Chondrocyte (in vitro differentiated cells): ENCODE measurements around the gene PALM. TPM values are rescaled to one million over a fixed set of nuclear protein-coding genes. Genes with fewer than 3 reads are reported as not detected.

Experiments
- DNase-seq: peaks from one replicate; pipeline ENCODE4 v3.0.0; 2021; ENCODE audit warnings: mixed read lengths, low spot score
- H3K27ac Mint-ChIP-seq: one replicate; pipeline ENCODE4 v1.8.0; 2021; ENCODE audit warnings: mild to moderate bottlenecking, moderate library complexity, mixed read lengths; ENCODE audit not compliant: unreplicated experiment
- H3K27me3 Mint-ChIP-seq: 2 replicates; pipeline ENCODE4 v1.8.0; 2021; ENCODE audit warnings: low read depth, mixed read lengths
- H3K36me3 Mint-ChIP-seq: 2 replicates; pipeline ENCODE4 v1.8.0; 2021; ENCODE audit warnings: low read depth, mixed read lengths
- H3K4me1 Mint-ChIP-seq: 2 replicates; pipeline ENCODE4 v1.8.0; 2021; ENCODE audit warnings: low read depth, mild to moderate bottlenecking, mixed read lengths
- H3K4me3 Mint-ChIP-seq: one replicate; pipeline ENCODE4 v1.8.0; 2021; ENCODE audit warnings: mild to moderate bottlenecking, moderate library complexity, mixed read lengths; ENCODE audit not compliant: unreplicated experiment
- H3K9me3 Mint-ChIP-seq: 2 replicates; pipeline ENCODE4 v1.8.0; 2021; ENCODE audit warnings: low read depth, mixed read lengths
- total RNA-seq: library from RNA; stranded (reverse); gene quantifications from 3 replicates; pipeline ENCODE4 v1.2.1, GENCODE V29; 2021
- TF ChIP-seq, protein P1 (sequence below): fragments of 200-600 bp; sonication (generic); IDR thresholded peaks from 2 replicates; pipeline ENCODE4 v1.5.0; 2021; ENCODE audit warnings: antibody characterized with exemption, mild to moderate bottlenecking, moderate library complexity

The PALM gene
- total RNA-seq, 1 donor from 2014 or later: 182 TPM

GRCh38 chr19:722553-723101 lies 13.9 kb downstream of the PALM start:
- H3K4me1 Mint-ChIP-seq: peaks cover 30% of the 10 kb centered on the region
- H3K27ac Mint-ChIP-seq: peak overlapping the region; percentile 27
- no peaks in the 10 kb centered on the region for H3K9me3 Mint-ChIP-seq
- H3K4me3 Mint-ChIP-seq: no peak overlapping the region
- peaks cover 6% of the 10 kb centered on the region for H3K36me3 Mint-ChIP-seq
- DNase-seq: no peak
- TF ChIP-seq, protein P1, sequence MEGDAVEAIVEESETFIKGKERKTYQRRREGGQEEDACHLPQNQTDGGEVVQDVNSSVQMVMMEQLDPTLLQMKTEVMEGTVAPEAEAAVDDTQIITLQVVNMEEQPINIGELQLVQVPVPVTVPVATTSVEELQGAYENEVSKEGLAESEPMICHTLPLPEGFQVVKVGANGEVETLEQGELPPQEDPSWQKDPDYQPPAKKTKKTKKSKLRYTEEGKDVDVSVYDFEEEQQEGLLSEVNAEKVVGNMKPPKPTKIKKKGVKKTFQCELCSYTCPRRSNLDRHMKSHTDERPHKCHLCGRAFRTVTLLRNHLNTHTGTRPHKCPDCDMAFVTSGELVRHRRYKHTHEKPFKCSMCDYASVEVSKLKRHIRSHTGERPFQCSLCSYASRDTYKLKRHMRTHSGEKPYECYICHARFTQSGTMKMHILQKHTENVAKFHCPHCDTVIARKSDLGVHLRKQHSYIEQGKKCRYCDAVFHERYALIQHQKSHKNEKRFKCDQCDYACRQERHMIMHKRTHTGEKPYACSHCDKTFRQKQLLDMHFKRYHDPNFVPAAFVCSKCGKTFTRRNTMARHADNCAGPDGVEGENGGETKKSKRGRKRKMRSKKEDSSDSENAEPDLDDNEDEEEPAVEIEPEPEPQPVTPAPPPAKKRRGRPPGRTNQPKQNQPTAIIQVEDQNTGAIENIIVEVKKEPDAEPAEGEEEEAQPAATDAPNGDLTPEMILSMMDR: no peak
- H3K27me3 Mint-ChIP-seq: no peaks in the 10 kb centered on the region

DNA sequence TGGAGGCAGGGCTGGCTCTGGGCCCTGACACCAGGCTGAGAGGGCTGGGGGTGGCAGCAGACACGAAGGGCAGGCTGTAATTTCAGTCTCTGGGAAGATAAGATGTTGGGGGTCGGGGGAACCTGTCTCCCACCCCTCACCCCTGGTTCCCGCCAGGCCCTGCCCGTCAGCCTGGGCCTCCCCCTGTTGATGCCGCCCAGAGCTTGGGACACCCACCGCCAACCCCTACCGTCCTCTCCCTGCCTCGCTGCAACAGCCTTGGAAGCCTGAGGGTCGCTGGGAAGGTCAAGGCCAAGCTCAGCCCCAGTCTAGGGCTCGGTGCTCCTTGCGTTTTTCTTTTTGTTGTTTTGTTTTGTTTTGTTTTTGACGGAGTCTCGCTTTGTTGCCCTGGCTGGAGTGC lies 14.5 kb downstream of the PALM start:
- Mint-ChIP-seq H3K9me3 (no peaks in the 10 kb centered on the region), H3K27ac (no peak overlapping the region), H3K4me1 (peaks cover 27% of the 10 kb centered on the region), H3K27me3 (no peaks in the 10 kb centered on the region), H3K4me3 (no peak overlapping the region), H3K36me3 (peaks cover 6% of the 10 kb centered on the region)
- DNase-seq: no peak
- TF ChIP-seq, protein P1: no peak

- H3K27ac Mint-ChIP-seq: no peak overlapping the region
- peaks cover 6% of the 10 kb centered on the region for H3K36me3 Mint-ChIP-seq
- TF ChIP-seq, protein P1: no peak
- DNase-seq: no peak
- H3K4me3 Mint-ChIP-seq: no peak overlapping the region
- H3K9me3 Mint-ChIP-seq: no peaks in the 10 kb centered on the region
- no peaks in the 10 kb centered on the region for H3K27me3 Mint-ChIP-seq
- peaks cover 22% of the 10 kb centered on the region for H3K4me1 Mint-ChIP-seq
Measured at GRCh38 chr19:723714-724113, 15.0 kb downstream of the PALM start.

- H3K36me3 Mint-ChIP-seq: peaks cover 9% of the 10 kb centered on the region
- peaks cover 22% of the 10 kb centered on the region for H3K4me1 Mint-ChIP-seq
- no peak overlapping the region for H3K27ac Mint-ChIP-seq
- no peak overlapping the region for H3K4me3 Mint-ChIP-seq
- no peaks in the 10 kb centered on the region for H3K27me3 Mint-ChIP-seq
- TF ChIP-seq, protein P1: no peak
- DNase-seq: no peak
- H3K9me3 Mint-ChIP-seq: no peaks in the 10 kb centered on the region
Measured at GRCh38 chr19:725461-726089, 16.8 kb downstream of the PALM start.

- H3K4me1 Mint-ChIP-seq: peaks cover 17% of the 10 kb centered on the region
- DNase-seq: no peak
- no peaks in the 10 kb centered on the region for H3K27me3 Mint-ChIP-seq
- H3K9me3 Mint-ChIP-seq: no peaks in the 10 kb centered on the region
- TF ChIP-seq, protein P1: no peak
- H3K27ac Mint-ChIP-seq: peak overlapping the region; percentile 12
- peaks cover 13% of the 10 kb centered on the region for H3K36me3 Mint-ChIP-seq
- H3K4me3 Mint-ChIP-seq: no peak overlapping the region
Measured at GRCh38 chr19:726993-727956, 18.5 kb downstream of the PALM start.
